Embryonic facial prominence (tissue), 1 donor: ENCODE data around the gene CAMSAP1.

Experiments used
- DNase-seq: peaks from one replicate; pipeline ENCODE4 v3.0.0-alpha.2; 2016; ENCODE audit errors: extremely low spot score

CAMSAP1 gene

GRCh38 chr9:135840539-135840938 is 66.8 kb downstream of the CAMSAP1 start:
- DNase-seq = no peak

GRCh38 chr9:135840107-135840506 is 67.2 kb downstream of the CAMSAP1 start:
- DNase-seq = no peak

- DNase-seq = no peak
These were observed 67.8 kb downstream of the CAMSAP1 start for GRCh38 chr9:135839516-135839915.

- no peak for DNase-seq
These were observed 72.2 kb downstream of the CAMSAP1 start for GRCh38 chr9:135835131-135835530.

GRCh38 chr9:135833864-135834263 is 73.5 kb downstream of the CAMSAP1 start:
- DNase-seq = no peak

GRCh38 chr9:135830496-135830895 is 76.8 kb downstream of the CAMSAP1 start:
- DNase-seq = no peak

GRCh38 chr9:135828656-135829055 is 78.7 kb downstream of the CAMSAP1 start:
- DNase-seq = no peak

GRCh38 chr9:135827866-135828580 is 79.3 kb downstream of the CAMSAP1 start:
- no peak for DNase-seq

GRCh38 chr9:135827301-135827700 is 80.0 kb downstream of the CAMSAP1 start:
- DNase-seq = no peak

GRCh38 chr9:135826188-135826545 is 81.2 kb downstream of the CAMSAP1 start:
- DNase-seq = no peak

GRCh38 chr9:135825435-135826187 is 81.7 kb downstream of the CAMSAP1 start:
- no peak for DNase-seq

GRCh38 chr9:135823036-135823435 is 84.3 kb downstream of the CAMSAP1 start:
- no peak for DNase-seq

GRCh38 chr9:135822374-135822755 is 85.0 kb downstream of the CAMSAP1 start:
- DNase-seq = no peak

GRCh38 chr9:135821733-135822373 is 85.5 kb downstream of the CAMSAP1 start:
- DNase-seq = no peak

- no peak for DNase-seq
These were observed 86.2 kb downstream of the CAMSAP1 start for GRCh38 chr9:135821116-135821515.

- no peak for DNase-seq
These were observed 86.7 kb downstream of the CAMSAP1 start for GRCh38 chr9:135820661-135821060.

- DNase-seq = no peak
These were observed 87.4 kb downstream of the CAMSAP1 start for GRCh38 chr9:135819905-135820304.

GRCh38 chr9:135818718-135819475 is 88.4 kb downstream of the CAMSAP1 start:
- no peak for DNase-seq

- DNase-seq = no peak
These were observed 89.2 kb downstream of the CAMSAP1 start for GRCh38 chr9:135817951-135818717.

- DNase-seq = no peak
These were observed 90.7 kb downstream of the CAMSAP1 start for GRCh38 chr9:135816651-135816970.

- DNase-seq = no peak
These were observed 91.3 kb downstream of the CAMSAP1 start for GRCh38 chr9:135815830-135816650.
